Stimulated activated CD4-positive, alpha-beta T cell treated with anti-CD3 and anti-CD28 coated beads, Interleukin-2, amount 100 ng/mL, for 48 hours (primary cell): ENCODE measurements around the gene LCN12.

ENCODE experiments used
- DNase-seq, 2 donors: peaks; one replicate each; pipeline ENCODE4 v3.0.0-alpha.2; 2020

LCN12 gene

GRCh38 chr9:136927343-136928271 lies 24.5 kb upstream of the LCN12 start:
- DNase-seq = no peak

GRCh38 chr9:136928591-136928990 lies 23.5 kb upstream of the LCN12 start:
- DNase-seq = no peak

- no peak for DNase-seq
These were observed 22.1 kb upstream of the LCN12 start for GRCh38 chr9:136930014-136930413.

- DNase-seq = no peak
These were observed 20.4 kb upstream of the LCN12 start for GRCh38 chr9:136931611-136932130.

DNA sequence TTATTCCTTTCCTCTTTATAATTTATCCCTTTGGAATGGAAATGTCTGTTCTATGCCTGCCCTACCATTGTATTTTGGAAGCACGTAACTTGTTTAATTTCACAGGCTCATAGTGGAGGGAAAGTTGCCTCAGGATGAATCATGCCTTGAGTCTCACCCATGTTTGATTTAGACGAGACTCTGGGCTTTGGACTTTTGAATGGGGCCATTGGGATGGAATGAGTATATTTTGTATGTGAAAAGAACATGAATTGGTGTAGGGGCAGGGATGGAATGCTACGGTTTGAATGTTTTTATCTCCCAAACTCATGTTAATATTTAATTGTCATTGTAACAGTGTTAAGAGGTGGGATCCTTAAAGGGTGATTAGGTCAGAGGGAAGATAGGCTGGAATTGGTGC lies 17.8 kb upstream of the LCN12 start:
- no peak for DNase-seq

- no peak for DNase-seq
These were observed 16.4 kb upstream of the LCN12 start for GRCh38 chr9:136935651-136936050.

DNA sequence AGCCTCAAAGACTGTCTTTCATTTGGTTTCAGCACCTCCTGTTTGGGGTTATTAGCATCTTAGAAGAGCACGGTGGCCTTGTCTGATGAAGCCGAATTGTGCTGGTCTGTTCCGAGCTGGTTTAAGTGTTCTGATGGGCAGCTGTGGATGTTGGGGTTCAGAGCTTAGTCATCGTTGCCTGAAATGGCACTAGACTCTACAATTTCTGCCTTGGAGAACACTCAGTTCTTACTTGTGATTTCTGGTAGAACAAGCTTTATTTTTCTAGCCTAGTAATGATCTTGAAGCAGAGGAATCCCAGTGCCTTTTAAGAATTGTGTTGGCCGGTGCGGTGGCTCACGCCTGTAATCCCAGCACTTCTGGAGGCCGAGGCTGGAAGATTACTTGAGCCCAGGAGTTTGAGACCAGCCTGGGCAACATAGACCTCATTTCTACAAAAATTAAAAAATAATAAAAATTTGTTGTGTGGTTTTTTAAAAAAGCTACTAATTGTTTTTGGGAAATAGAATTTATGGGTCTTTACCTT lies 15.4 kb upstream of the LCN12 start:
- DNase-seq = no peak

DNA sequence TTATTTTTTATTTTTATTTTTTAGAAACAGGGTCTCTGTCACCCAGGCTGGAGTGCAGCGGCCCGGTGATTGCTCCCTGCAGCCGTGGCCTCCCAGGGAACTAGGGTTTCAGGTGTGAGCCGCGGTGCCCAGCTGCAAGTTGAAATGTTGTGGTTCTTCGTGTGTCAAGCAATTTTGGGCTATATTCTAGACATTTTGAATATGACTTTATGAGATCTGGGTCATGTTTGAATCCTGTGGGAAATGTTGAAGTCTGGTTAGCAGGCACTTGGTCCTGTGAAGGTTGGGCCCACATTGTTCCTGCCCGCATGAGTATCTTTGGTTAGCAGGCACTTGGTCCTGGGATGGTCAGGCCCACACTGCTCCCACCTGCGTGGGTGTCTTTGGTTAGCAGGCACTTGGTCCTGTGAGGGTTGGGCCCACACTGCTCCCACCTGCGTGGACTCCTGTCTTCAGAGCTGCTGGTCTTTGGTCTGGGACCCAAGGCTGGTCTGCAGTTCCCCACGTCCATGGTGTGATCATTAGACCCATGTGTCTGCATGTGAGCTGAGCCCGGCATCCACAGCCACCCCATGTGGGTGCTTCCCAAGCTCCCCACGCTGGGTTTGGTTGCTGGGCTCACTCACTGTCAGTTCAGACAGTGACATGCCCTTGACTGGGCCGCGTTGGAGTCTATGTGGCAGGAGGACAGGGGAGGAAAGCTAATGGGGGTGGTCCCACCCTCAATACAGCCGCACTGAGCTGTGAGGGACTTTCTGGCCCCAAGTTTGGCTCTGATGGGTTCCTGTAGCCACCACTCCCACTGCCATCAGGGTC lies 14.7 kb upstream of the LCN12 start:
- DNase-seq = no peak

DNA sequence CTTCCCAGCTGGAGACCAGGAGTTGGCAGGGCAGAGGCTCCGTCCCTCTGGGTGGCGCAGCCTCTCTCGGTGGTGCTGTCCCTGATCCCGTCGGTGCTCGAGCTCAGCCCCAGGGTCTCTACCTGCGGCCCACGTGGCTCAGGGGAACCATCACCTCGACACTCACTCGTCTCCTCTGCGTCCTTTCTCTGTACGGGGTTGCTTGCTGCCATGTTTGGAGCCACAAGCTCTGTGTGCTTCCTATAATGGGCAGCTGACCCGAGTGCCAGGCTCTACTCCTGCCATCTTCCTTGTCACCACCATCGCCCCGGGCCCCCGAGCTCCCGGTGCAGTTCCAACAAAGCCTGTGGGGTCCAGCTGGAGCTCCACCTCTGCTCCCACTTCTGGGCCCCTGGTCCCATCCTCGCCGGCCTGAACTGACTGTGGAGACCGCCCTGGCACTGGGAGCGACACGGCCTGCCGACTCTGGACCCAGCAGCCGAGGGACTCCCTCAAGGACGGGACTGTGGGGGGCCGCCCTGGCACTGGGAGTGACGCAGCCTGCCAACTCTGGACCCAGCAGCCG lies 12.6 kb upstream of the LCN12 start:
- DNase-seq = no peak

- no peak for DNase-seq
These were observed 12.0 kb upstream of the LCN12 start for GRCh38 chr9:136939996-136940525.

DNA sequence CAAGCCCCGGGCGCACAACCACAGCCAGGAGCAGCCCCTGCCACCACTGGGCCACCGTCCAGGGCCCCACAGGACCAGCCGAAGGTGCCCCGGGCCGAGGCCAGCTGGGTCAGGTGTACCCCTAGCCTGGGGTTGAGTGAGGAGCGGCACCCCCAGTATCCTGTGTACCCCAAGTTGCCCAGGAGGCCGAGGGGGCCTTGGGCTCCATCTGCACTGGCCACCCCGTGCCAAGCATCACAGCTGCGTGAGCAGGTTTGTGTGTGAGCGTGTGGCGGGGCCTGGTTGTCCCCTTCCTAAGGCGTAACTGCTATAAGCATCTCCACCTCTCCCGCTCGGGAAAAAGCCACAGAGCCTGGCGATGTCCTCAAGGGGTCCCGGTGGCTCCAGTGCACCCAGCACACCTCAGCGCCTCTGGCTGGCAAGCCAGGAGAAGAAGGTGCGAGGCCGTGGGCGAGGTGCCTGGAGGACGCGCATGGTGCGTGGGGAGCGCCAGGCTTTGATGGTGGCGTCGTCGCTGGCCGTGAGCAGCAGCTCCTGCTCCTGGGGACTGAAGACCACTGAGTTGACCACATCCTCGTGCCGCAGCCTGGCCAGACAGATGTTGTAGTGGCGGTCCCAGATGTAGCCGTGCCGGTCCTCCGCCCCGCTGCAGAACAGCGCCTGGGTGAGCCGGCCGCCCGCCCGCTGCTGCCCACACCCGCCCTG lies 11.4 kb upstream of the LCN12 start:
- DNase-seq = no peak

DNA sequence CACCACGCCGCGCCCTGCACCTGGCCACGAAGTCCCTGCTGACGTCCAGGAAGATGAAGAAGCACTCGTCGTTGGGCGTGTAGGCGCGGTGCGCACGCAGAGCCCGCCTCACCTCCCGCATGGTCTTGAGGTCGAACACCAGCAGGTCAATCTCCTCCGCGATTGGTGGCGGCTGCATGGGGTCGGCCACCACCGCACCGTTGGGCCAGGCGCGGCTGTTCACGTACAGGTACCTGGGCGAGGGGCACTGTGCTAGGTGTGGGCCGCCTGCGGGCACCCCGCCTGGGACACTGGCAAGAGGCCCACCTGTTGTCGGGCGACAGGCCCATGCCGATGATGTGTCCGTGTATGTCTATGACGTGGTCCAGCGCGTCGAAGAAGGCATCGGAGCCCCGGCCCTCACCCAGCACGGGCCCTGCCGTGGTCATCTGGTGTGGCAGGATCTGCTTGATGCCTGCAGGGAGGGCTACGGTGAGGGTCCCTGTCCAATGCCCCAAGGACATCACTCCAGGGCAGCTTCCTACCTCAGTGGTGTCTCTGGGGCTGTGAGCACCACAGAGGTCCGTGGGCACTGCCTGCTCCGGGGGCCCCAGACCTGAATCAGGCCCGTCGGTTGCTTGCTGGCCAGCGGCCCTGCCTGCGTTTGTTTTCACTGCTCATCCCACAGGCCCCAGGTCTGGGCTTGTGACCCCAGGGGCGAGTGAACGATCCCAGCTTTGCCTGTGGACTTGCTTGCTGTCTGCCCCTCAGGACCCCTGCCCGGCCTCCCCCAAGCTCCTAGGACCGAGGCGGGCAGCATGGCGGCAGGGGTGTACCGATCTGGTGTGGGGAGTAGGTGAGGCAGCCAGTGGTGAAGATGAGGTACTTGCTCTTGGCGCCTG lies 10.6 kb upstream of the LCN12 start:
- no peak for DNase-seq

- DNase-seq = no peak
These were observed 9.8 kb upstream of the LCN12 start for GRCh38 chr9:136942112-136942880.

DNA sequence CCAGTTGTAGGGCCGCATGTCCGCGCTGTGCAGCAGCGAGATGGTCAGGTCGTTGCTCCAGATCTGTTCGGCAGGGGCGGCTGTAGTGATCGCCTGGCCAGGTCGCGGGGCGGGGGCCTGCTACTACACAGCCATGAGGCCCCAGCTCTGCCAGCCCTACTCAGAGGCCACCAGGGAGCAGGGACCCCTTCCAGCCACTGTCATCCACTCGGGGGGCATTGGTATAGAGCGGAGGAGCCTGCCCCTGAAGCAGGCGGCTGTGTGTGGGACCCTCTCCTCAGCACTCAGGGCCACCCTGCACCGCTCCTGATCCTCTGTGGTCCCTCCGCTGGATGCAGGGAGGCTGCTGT lies 9.2 kb upstream of the LCN12 start:
- DNase-seq = no peak

DNA sequence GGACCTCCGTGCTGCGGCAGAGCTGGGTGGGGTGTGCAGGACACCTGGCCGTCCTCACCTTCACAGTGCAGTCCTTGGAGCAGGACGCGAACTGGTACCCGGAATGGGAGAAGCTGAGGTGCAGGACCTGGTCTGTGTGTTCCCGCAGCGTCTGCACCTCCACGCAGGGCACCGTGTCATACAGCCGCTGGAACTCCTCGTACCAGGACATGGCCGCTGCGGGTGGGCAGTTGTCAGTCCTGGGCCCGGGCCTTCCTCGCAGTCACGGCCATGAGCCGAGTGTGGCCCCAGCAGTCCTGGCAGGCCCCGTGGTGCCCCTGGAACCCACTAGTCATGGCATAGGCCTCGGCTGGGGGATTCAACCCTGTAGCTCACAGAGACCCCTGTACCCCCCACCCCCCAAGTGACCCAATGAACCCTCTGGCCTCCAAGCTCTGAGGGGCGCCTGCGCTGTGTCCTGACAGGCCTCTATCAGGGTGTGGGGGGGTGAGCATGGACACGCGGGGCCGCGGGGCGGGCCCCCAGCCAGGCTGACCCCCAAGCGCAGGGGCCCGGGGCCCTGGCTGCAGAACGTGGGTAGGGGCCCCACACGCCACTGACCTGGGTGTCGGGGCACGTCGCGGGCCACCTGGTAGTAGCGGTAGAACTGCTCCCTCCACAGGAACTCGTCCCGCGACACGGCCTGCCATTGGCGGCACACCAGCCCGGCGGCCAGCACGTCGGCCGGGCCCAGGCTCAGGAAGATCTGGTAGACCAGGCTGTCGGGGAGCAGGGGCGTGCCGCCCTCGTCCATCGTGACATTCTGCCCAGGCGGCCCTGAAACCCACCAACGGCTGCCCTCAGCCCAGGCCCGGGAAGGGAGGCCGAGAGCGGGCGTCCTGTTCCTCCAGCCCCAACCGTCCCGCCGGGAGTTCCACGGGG lies 8.5 kb upstream of the LCN12 start:
- peak in 1 of 2 donors; percentile 43 for DNase-seq

DNA sequence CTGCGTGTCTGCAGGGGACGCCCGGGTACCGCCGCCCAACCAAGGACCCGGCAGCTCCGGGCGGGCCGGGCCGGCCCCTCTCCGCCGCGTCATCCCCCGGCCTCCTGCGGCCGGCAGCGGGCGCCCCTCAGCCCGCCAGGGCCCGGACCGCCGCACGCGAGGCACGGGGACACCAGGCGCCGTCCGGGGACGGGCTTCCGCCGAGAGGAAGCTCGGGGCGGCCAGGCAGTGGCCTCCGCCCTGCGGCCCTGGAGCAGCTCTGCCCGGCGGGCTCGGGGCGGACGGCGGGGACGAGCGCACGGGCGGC lies 7.9 kb upstream of the LCN12 start:
- DNase-seq = no peak

DNA sequence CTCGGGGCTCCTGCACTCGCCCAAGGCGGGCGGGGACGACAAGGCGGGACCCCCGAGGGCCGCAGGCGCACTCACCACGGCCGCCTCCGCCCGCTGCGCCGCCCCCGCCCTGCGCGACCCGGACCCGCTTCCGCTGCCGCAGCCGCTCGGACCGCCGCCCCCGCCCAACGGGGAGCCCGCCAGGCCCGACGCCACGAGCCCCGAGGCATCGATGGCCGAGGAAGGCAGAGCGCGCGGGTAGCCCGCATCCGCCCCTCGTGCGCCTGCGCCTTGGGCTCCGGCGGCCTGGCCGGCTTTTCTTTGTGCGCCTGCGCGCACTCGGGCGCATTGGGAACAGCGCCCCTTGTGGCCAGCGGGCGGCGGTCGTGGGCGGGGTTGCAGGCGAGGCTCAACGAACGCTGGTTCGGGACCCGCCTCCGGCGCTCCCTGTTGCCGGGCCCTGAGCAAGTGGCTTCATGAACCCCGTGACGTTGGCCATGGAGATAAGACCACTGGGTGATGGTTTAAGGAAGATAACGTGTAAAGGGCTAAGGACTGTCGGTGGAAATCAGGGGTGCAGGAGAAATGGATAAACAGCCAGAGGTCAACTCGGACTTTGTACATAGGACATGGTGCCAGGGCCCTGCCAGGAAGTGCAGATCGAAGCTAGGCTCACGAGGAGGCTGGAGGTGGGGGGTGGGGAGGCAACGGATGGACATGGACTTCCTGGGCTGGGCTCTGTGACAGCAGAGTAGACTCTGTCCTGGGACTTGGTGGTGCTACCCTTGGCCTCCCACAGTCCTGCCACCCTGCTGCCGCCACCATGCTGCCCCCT lies 7.3 kb upstream of the LCN12 start, which contains the start of the genes C8G and FBXW5:
Gene C8G, plus strand, starts transcription at position 725 of the 814 bp plus-strand sequence. Its CDS starts 78 bp downstream, at position 803.
Gene FBXW5, minus strand, starts transcription at position 220 of the 814 bp plus-strand sequence. CDS start 655 bp downstream, outside the sequence.
- peak; percentile 95 to 98 for DNase-seq
